Heart left ventricle (tissue), 16 donors: ENCODE results near the gene TVP23C. TPM values are rescaled to one million over a fixed set of nuclear protein-coding genes. Genes with fewer than 3 reads are reported as not detected.
"Not testable (repeated sequence)": the region's sequence is repeated elsewhere in the genome, so short reads cannot be mapped to it uniquely, and the experiment has no call there.

ENCODE experiments used
- ATAC-seq, 4 donors: fragments of 200-7000 bp; cut with Tn5 transposase; one replicate each; pipeline ENCODE4 v1.9.1; 2020 to 2022; ENCODE audit warnings: moderate library complexity in 4 of 4, mild to moderate bottlenecking in 3 of 4, moderate number of reproducible peaks in 1 of 4
- DNase-seq, 5 donors: peaks; one replicate each; pipeline ENCODE4 v3.0.0-alpha.2; 2020
- H3K27ac ChIP-seq, 12 donors: fragments of 200-600 bp; sonication (generic) in 4 of 12; one replicate each; pipeline versions ENCODE4 v1.5.0 to v1.8.0; 2016 to 2022; ENCODE audit warnings: mild to moderate bottlenecking in 2 of 12
- H3K27me3 ChIP-seq, 9 donors: fragments of 200-600 bp; sonication (generic) in 2 of 9; one replicate each; pipeline versions ENCODE4 v1.5.1 to v1.8.0; 2016 to 2022; ENCODE audit warnings: mild to moderate bottlenecking in 3 of 9
- H3K36me3 ChIP-seq, 9 donors: fragments of 200-600 bp; sonication (generic) in 2 of 9; one replicate each; pipeline versions ENCODE4 v1.5.0 to v1.8.0; 2018 to 2022; ENCODE audit warnings: mild to moderate bottlenecking in 2 of 9
- H3K4me1 ChIP-seq, 12 donors: fragments of 200-600 bp; sonication (generic) in 4 of 12; one replicate each; pipeline versions ENCODE4 v1.5.0 to v1.8.0; 2016 to 2022; ENCODE audit warnings: mild to moderate bottlenecking in 3 of 12
- H3K4me3 ChIP-seq, 12 donors: fragments of 200-600 bp; sonication (generic) in 4 of 12; one replicate each; pipeline versions ENCODE4 v1.5.0 to v1.8.0; 2017 to 2022; ENCODE audit warnings: mild to moderate bottlenecking in 9 of 12, moderate library complexity in 4 of 12
- H3K9me3 ChIP-seq, 12 donors: fragments of 200-600 bp; sonication (generic) in 4 of 12; one replicate each; pipeline versions ENCODE4 v1.5.0 to v1.8.0; 2016 to 2022; ENCODE audit warnings: mild to moderate bottlenecking in 1 of 12
- WGBS, 4 donors: extraction: QIAGEN DNeasy Blood & Tissue Kit in 2 of 4; methylation state at CpG; one replicate each; pipeline versions ENCODE4 v1.1.5 to v1.1.7; 2013 to 2018; 5-methylcytosine and 5-hydroxymethylcytosine counted together
- intact Hi-C, 10 donors: fragments of 100-400 bp; cut with DNase I; formaldehyde crosslinking; loops; one replicate each; pipeline versions ENCODE4 v1.11.1 to v1.14.2; 2022
- polyA plus RNA-seq, 2 donors: library from polyadenylated mRNA; stranded (reverse); fragments of 200-250 nt; gene quantifications; one replicate each; pipeline ENCODE4 v1.2.3, GENCODE V29; 2013
- total RNA-seq, 9 donors: library from RNA; depleted of rRNA in 2 of 9; stranded (reverse); fragments of >200 nt in 2 of 9; fragmentation: NEBNext Ultra II Directional in 3 of 9; extraction: Animal tissue kit (Norgen Biotek cat#: 25700) in 3 of 9; gene quantifications; one replicate each; pipeline versions ENCODE4 v1.1.0 to v1.2.4, GENCODE V29; 2016 to 2023
- donor health status: ischemic (EF 13 %, LVEDD 7.1; RV severe dilation, severe dysfunction).
- donor health status: healthy with polysubstance abuse.
- donor health status: DM: no; HTN: yes; CAD: no.
- donor health status: DM: no; HTN: no; CAD: no.
- donor health status: ischemic (EF 25% LVEDD 6.9; RV normal size, moderate dysfunction).
- donor health status: ischemic (EF 25% LVEDD 5.7; RV mildly dilated, moderate dysfunction).
- donor health status: healthy.
- donor health status: DM: yes; HTN: yes; CAD: no.
- donor health status: ischemic (EF 35%, LVEDD 5.7; RV mildly dilated, moderate dysfunction).
- donor health status: nonischemic (EF 11% LVEDD 7.7; RV severe dilation, severe dysfunction).
- donor health status: DM: yes; HTN: yes; CAD: no.
- donor health status: PGD.
- donor health status: ischemic (EF 29% LVEDD 5.4; RV normal size, mild dysfunction).
- donor health status: nonischemic (EF 23%, LVEDD 6.1; RV moderate dilation, normal function).

The TVP23C gene
- total and polyA plus RNA-seq, 11 donors: 1.9 to 8.7 (median 5.2) TPM

GRCh38 chr17:15573870-15574269 lies 10.6 kb upstream of the TVP23C start:
- H3K4me1 ChIP-seq, H3K27me3 ChIP-seq, H3K9me3 ChIP-seq, H3K36me3 ChIP-seq, H3K4me3 ChIP-seq, intact Hi-C loops, H3K27ac ChIP-seq: not testable (repeated sequence)
- ATAC-seq (peak in 2 of 4 donors; percentile 36 to 39), DNase-seq (peak in 1 of 5 donors; percentile 33)
- WGBS, 4 donors: 26 to 36% (median 31%) methylated on average over 4 of the region's 4 CpGs

- H3K9me3 ChIP-seq, H3K27me3 ChIP-seq, H3K36me3 ChIP-seq, DNase-seq, H3K4me1 ChIP-seq, intact Hi-C loops: not testable (repeated sequence)
- ATAC-seq: peak; percentile 5 to 66 (median 58)
- Histone ChIP-seq H3K4me3 (peak overlapping the region; percentile 34 to 93 (median 77)), H3K27ac (peak overlapping the region in 11 of 12 donors; percentile 49 to 84 (median 64))
- 11 to 83% (median 32%) methylated on average over 2 to 32 of the region's 34 CpGs for WGBS, 4 donors
These were observed 489 bp downstream of the TVP23C start for GRCh38 chr17:15562613-15563374.

GRCh38 chr17:15561439-15561838 lies 1.8 kb downstream of the TVP23C start:
- H3K27ac ChIP-seq, H3K27me3 ChIP-seq, H3K4me1 ChIP-seq, ATAC-seq, H3K9me3 ChIP-seq, intact Hi-C loops, H3K36me3 ChIP-seq, DNase-seq, H3K4me3 ChIP-seq: not testable (repeated sequence)
- 95 to 97% (median 96%) methylated on average over 10 of the region's 10 CpGs for WGBS, 4 donors

GRCh38 chr17:15558403-15559105 lies 4.7 kb downstream of the TVP23C start:
- DNase-seq, H3K27ac ChIP-seq, H3K27me3 ChIP-seq, intact Hi-C loops, H3K36me3 ChIP-seq, H3K4me1 ChIP-seq, H3K4me3 ChIP-seq, ATAC-seq, H3K9me3 ChIP-seq: not testable (repeated sequence)
- WGBS, 4 donors: 48 to 75% (median 69%) methylated on average over 2 to 5 of the region's 5 CpGs

GRCh38 chr17:15557334-15557832 lies 5.9 kb downstream of the TVP23C start:
- WGBS, 4 donors: 90 to 93% methylated on average over 4 of the region's 5 CpGs; no CpG with 5 or more reads in 2 of the 4 donors
- H3K4me1 ChIP-seq, H3K27me3 ChIP-seq, H3K4me3 ChIP-seq, DNase-seq, H3K27ac ChIP-seq, ATAC-seq, H3K36me3 ChIP-seq, intact Hi-C loops, H3K9me3 ChIP-seq: not testable (repeated sequence)

- 37 to 44% (median 42%) methylated on average over 1 of the region's 1 CpG; no CpG with 5 or more reads in 1 of the 4 donors for WGBS, 4 donors
- H3K27me3 ChIP-seq, H3K4me1 ChIP-seq, H3K27ac ChIP-seq, intact Hi-C loops, H3K9me3 ChIP-seq, H3K4me3 ChIP-seq, DNase-seq: not testable (repeated sequence)
- peak in 3 of 4 donors; percentile 32 to 46 (median 36) for ATAC-seq
- peaks cover 0 to 13% (median 0%) of the 10 kb centered on the region in 9 donors for H3K36me3 ChIP-seq
These were observed 10.4 kb downstream of the TVP23C start for GRCh38 chr17:15552932-15553331.

GRCh38 chr17:15549552-15549951 lies 13.7 kb downstream of the TVP23C start:
- DNase-seq, H3K9me3 ChIP-seq, ATAC-seq, H3K4me3 ChIP-seq, H3K4me1 ChIP-seq, H3K27me3 ChIP-seq, intact Hi-C loops, H3K27ac ChIP-seq: not testable (repeated sequence)
- peaks cover 0 to 30% (median 9%) of the 10 kb centered on the region in 9 donors for H3K36me3 ChIP-seq
- 68 to 78% (median 73%) methylated on average over 3 of the region's 3 CpGs for WGBS, 4 donors

- peaks cover 0 to 45% (median 14%) of the 10 kb centered on the region in 9 donors for H3K36me3 ChIP-seq
- H3K27me3 ChIP-seq, H3K9me3 ChIP-seq, ATAC-seq, DNase-seq, H3K4me1 ChIP-seq, intact Hi-C loops, H3K27ac ChIP-seq, H3K4me3 ChIP-seq: not testable (repeated sequence)
- 90 to 100% (median 92%) methylated on average over 1 of the region's 2 CpGs for WGBS, 4 donors
These were observed 16.7 kb downstream of the TVP23C start for GRCh38 chr17:15546604-15547003.

- H3K36me3 ChIP-seq: peaks cover 0 to 42% (median 15%) of the 10 kb centered on the region in 9 donors
- peak in 1 of 5 donors; percentile 32 for DNase-seq
- 53 to 63% (median 56%) methylated on average over 8 of the region's 8 CpGs for whole genome bisulfite sequencing, 4 donors
- intact Hi-C loops, H3K9me3 ChIP-seq, H3K4me1 ChIP-seq, H3K27ac ChIP-seq, H3K27me3 ChIP-seq, H3K4me3 ChIP-seq: not testable (repeated sequence)
- ATAC-seq: peak; percentile 88 to 94 (median 90)
These were observed 22.7 kb downstream of the TVP23C start for GRCh38 chr17:15540371-15541219.

GRCh38 chr17:15533122-15533521 lies 30.2 kb downstream of the TVP23C start:
- DNase-seq, H3K4me3 ChIP-seq, H3K27me3 ChIP-seq, H3K27ac ChIP-seq, intact Hi-C loops, H3K9me3 ChIP-seq, H3K36me3 ChIP-seq, H3K4me1 ChIP-seq, ATAC-seq: not testable (repeated sequence)
- 79 to 98% (median 90%) methylated on average over 3 of the region's 3 CpGs for WGBS, 4 donors
